Measurements from ENCODE around the gene TUBGCP6.

Gene TUBGCP6

GRCh38 chr22:50280022-50280707 is 35.3 kb upstream of the TUBGCP6 start:
- TF ChIP-seq FOXP2 (optimal IDR thresholded peaks at IDR 0.05; ENCODE audit: borderline replicate concordance, extremely low read depth, extremely low read length, insufficient read depth) = no peak
- no peak for TF ChIP-seq TAF1 (IDR thresholded peaks at IDR 0.05; ENCODE audit: borderline replicate concordance, insufficient read depth, low read length)
- no peak for TF ChIP-seq POLR2AphosphoS5 (IDR thresholded peaks at IDR 0.05; ENCODE audit: low read depth, low read length)
- TF ChIP-seq, protein P1, sequence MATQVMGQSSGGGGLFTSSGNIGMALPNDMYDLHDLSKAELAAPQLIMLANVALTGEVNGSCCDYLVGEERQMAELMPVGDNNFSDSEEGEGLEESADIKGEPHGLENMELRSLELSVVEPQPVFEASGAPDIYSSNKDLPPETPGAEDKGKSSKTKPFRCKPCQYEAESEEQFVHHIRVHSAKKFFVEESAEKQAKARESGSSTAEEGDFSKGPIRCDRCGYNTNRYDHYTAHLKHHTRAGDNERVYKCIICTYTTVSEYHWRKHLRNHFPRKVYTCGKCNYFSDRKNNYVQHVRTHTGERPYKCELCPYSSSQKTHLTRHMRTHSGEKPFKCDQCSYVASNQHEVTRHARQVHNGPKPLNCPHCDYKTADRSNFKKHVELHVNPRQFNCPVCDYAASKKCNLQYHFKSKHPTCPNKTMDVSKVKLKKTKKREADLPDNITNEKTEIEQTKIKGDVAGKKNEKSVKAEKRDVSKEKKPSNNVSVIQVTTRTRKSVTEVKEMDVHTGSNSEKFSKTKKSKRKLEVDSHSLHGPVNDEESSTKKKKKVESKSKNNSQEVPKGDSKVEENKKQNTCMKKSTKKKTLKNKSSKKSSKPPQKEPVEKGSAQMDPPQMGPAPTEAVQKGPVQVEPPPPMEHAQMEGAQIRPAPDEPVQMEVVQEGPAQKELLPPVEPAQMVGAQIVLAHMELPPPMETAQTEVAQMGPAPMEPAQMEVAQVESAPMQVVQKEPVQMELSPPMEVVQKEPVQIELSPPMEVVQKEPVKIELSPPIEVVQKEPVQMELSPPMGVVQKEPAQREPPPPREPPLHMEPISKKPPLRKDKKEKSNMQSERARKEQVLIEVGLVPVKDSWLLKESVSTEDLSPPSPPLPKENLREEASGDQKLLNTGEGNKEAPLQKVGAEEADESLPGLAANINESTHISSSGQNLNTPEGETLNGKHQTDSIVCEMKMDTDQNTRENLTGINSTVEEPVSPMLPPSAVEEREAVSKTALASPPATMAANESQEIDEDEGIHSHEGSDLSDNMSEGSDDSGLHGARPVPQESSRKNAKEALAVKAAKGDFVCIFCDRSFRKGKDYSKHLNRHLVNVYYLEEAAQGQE (IDR thresholded peaks at IDR 0.05; ENCODE audit: insufficient read depth in 1 of 2, low read depth in 2 of 2, low read length in 2 of 2) = no peak
- no peak for TF ChIP-seq SIN3A (IDR thresholded peaks at IDR 0.05; ENCODE audit: borderline replicate concordance, insufficient read depth, low read length)

DNA sequence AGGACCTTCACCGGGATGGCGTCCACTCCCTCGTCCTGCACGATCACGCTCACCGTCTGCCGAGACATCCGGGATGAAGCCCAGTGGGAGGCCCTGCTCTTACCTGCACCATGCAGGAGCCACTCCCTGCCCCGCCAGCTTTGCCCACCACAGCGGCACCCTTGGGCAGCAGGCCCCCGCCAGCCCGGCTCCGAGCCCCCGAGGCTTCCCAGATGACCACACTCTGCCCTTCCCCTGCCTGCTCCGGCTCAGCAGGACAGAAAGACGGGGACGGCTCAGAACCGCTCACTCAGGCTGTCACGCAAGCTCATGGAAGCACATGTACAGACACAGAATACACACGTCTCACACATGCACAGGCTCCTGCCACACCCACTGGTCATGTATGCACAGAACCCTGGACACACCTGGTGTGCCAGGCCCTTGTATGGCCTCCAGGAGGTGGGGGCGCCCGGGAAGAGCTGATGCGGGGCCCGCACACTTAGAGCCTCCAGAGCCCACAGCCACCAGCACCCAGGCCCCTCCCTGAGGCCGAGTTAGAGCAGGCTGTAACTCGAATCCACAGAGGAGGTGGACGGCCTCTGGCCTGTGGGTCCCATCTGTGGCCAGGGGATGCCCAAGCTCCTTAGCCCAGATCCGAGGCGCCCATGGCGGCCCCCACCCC is 34.3 kb upstream of the TUBGCP6 start:
- TF ChIP-seq POLR2AphosphoS5 (IDR thresholded peaks at IDR 0.05; ENCODE audit: low read depth, low read length) (no peak), SIN3A (IDR thresholded peaks at IDR 0.05; ENCODE audit: borderline replicate concordance, insufficient read depth, low read length) (no peak), FOXP2 (optimal IDR thresholded peaks at IDR 0.05; ENCODE audit: borderline replicate concordance, extremely low read depth, extremely low read length, insufficient read depth) (no peak), TAF1 (IDR thresholded peaks at IDR 0.05; ENCODE audit: borderline replicate concordance, insufficient read depth, low read length) (no peak)
- TF ChIP-seq, protein P1 (IDR thresholded peaks at IDR 0.05; ENCODE audit: insufficient read depth in 1 of 2, low read depth in 2 of 2, low read length in 2 of 2) = no peak

DNA sequence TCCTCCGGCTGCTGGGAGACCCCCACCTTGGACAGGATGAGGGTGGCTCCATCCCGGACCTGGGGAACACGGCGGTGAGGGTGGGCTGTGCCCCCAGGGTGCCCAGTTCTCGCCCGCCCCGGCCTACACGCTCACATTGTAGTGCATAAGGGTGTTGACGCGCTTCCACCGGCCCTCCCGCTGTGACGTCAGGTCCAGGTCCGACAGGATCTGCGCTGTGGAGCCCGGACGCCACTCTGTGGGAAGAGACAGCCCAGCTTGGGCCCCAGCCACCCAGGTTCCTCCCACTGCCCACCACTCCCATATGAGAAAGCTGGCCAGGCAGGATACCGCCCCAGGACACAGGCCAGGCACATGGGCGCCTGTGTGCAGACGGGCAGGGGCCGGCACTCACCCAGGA is 33.6 kb upstream of the TUBGCP6 start:
- TF ChIP-seq, protein P1 (IDR thresholded peaks at IDR 0.05; ENCODE audit: insufficient read depth in 1 of 2, low read depth in 2 of 2, low read length in 2 of 2) = no peak
- TF ChIP-seq FOXP2 (optimal IDR thresholded peaks at IDR 0.05; ENCODE audit: borderline replicate concordance, extremely low read depth, extremely low read length, insufficient read depth) (no peak), POLR2AphosphoS5 (IDR thresholded peaks at IDR 0.05; ENCODE audit: low read depth, low read length) (no peak), SIN3A (IDR thresholded peaks at IDR 0.05; ENCODE audit: borderline replicate concordance, insufficient read depth, low read length) (no peak), TAF1 (IDR thresholded peaks at IDR 0.05; ENCODE audit: borderline replicate concordance, insufficient read depth, low read length) (no peak)

DNA sequence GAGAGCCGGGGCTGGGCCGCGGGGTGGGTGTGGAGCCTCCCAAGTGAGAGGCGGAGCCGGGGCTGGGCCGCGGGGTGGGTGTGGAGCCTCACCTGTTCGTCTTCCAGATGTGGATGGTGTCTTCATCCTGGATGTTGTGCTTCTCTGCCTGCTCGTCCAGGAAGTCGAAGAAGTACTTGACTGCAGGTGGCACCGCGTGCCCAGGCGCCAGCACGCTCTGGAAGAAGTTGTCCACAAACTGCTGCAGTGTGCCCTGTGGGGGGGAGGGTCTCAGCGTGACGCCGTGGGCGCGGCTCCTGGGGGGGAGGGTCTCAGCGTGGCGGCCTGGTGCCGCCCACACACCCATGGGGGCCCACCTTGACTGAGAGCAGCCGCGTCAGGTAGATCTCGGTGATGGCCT is 32.9 kb upstream of the TUBGCP6 start:
- TF ChIP-seq, protein P1 (IDR thresholded peaks at IDR 0.05; ENCODE audit: insufficient read depth in 1 of 2, low read depth in 2 of 2, low read length in 2 of 2) = no peak
- TF ChIP-seq FOXP2 (optimal IDR thresholded peaks at IDR 0.05; ENCODE audit: borderline replicate concordance, extremely low read depth, extremely low read length, insufficient read depth) = no peak
- TF ChIP-seq POLR2AphosphoS5 (IDR thresholded peaks at IDR 0.05; ENCODE audit: low read depth, low read length) = no peak
- TF ChIP-seq TAF1 (IDR thresholded peaks at IDR 0.05; ENCODE audit: borderline replicate concordance, insufficient read depth, low read length) = no peak
- no peak for TF ChIP-seq SIN3A (IDR thresholded peaks at IDR 0.05; ENCODE audit: borderline replicate concordance, insufficient read depth, low read length)
